Activated CD8-positive, alpha-beta T cell treated with anti-CD3 and anti-CD28 coated beads for 36 hours (primary cell): ENCODE results near the gene SP8. TPM values are rescaled to one million over a fixed set of nuclear protein-coding genes. Genes with fewer than 3 reads are reported as not detected.

ENCODE experiments used
- ATAC-seq: fragments of 200-7000 bp; cut with Tn5 transposase; one replicate; pipeline ENCODE4 v1.10.0; 2021; ENCODE audit warnings: mild to moderate bottlenecking, moderate library complexity
- CTCF ChIA-PET: fragments of 350-600 bp; sonication (Branson Sonifier 250); formaldehyde crosslinking; loops from one replicate; lab custom pipeline; 2021; ENCODE audit warnings: antibody characterized with exemption; lab: Charles Lee
- POLR2A ChIA-PET: fragments of 350-600 bp; sonication (Branson Sonifier 250); formaldehyde crosslinking; loops from one replicate; lab custom pipeline; 2021; ENCODE audit warnings: antibody characterized with exemption; lab: Charles Lee
- DNase-seq: peaks from one replicate; pipeline ENCODE4 v3.0.0-alpha.2; 2020
- H3K27ac Mint-ChIP-seq: one replicate; pipeline ENCODE4 v1.8.0; 2021; ENCODE audit warnings: mild to moderate bottlenecking, mixed read lengths
- H3K27me3 Mint-ChIP-seq: one replicate; pipeline ENCODE4 v1.8.0; 2021; ENCODE audit warnings: mixed read lengths
- H3K36me3 Mint-ChIP-seq: one replicate; pipeline ENCODE4 v1.8.0; 2021; ENCODE audit warnings: low read depth, mixed read lengths
- H3K4me1 Mint-ChIP-seq: one replicate; pipeline ENCODE4 v1.8.0; 2021; ENCODE audit warnings: low read depth, mixed read lengths
- H3K4me3 Mint-ChIP-seq: one replicate; pipeline ENCODE4 v1.8.0; 2021; ENCODE audit warnings: mild to moderate bottlenecking, moderate library complexity, mixed read lengths
- H3K9me3 Mint-ChIP-seq: one replicate; pipeline ENCODE4 v1.8.0; 2021; ENCODE audit warnings: mixed read lengths
- CTCF ChIP-seq: fragments of 200-600 bp; IDR thresholded peaks from one replicate; pipeline ENCODE4 v1.8.0; 2022; ENCODE audit warnings: antibody characterized with exemption, mild to moderate bottlenecking
- intact Hi-C: fragments of 100-400 bp; cut with micrococcal nuclease; formaldehyde crosslinking; loops from one replicate; pipeline ENCODE4 v1.10.0; 2022
- total RNA-seq, 2 experiments: library from RNA; stranded (reverse); gene quantifications; one replicate each; pipeline ENCODE4 v1.2.3, GENCODE V29; 2021

The SP8 gene
- total RNA-seq, 2 experiments from 2014 or later: not detected

- Mint-ChIP-seq H3K27me3 (peaks cover 50% of the 10 kb centered on the region), H3K4me1 (peaks cover 18% of the 10 kb centered on the region), H3K36me3 (no peaks in the 10 kb centered on the region), H3K4me3 (no peak overlapping the region), H3K27ac (no peak overlapping the region), H3K9me3 (no peaks in the 10 kb centered on the region)
- peak; percentile 81 for ATAC-seq
- DNase-seq: peak; percentile 4
- intact Hi-C loops: loop anchor here (10.0 kb wide), 1 partner anchor 1683 kb away; the partner anchor contains the start of gene TWIST1
- ChIA-PET CTCF (interaction anchor here (1.2 kb wide), 1 partner anchor 12 kb away, joined by 4 read pairs; no protein-coding TSS in a partner anchor), POLR2A (no interaction called here)
- no peak for TF ChIP-seq CTCF
Observed at GRCh38 chr7:20798081-20798693, 11.5 kb upstream of the SP8 start.

DNA sequence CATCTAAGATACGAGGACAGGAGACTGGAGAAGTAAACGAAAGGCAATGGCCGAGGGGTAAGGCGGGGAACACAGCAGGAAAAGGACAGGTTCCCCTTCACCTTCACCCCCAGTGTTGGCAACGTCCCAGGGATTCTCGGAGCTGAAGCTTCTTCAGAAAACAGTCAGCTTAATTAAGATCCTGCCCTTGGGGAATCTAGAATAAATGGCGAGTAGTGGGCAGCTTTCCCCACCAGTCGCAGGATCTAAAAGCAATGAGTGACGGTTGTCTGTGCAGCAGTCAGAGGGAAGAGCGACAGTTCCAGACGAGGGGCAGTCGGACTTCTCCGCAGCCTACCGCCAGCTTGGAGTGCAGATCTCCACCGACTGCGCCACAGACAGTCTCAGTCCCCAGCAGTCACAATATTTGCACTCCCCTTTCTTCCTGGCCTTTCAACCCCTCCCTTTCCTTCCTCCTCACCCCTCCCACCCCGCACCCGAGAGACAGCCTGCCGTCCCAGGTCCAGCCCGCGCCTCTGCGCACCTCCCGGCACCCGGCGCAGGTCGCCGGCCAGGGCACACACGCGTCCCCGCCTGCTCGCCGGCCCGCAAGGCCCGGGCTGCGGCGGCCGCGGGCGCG is 10.9 kb upstream of the SP8 start:
- H3K27ac Mint-ChIP-seq: no peak overlapping the region
- CTCF ChIA-PET: interaction anchor here (1.2 kb wide), 1 partner anchor 12 kb away, joined by 4 read pairs; no protein-coding TSS in a partner anchor
- intact Hi-C loops: loop anchor here (10.0 kb wide), 1 partner anchor 1683 kb away; the partner anchor contains the start of gene TWIST1
- peak overlapping the region; percentile 76 for H3K4me3 Mint-ChIP-seq
- DNase-seq (peak; percentile 28), ATAC-seq (peak; percentile 61)
- no peaks in the 10 kb centered on the region for H3K36me3 Mint-ChIP-seq
- H3K4me1 Mint-ChIP-seq: peaks cover 18% of the 10 kb centered on the region
- H3K9me3 Mint-ChIP-seq: no peaks in the 10 kb centered on the region
- POLR2A ChIA-PET: no interaction called here
- TF ChIP-seq CTCF: no peak
- H3K27me3 Mint-ChIP-seq: peaks cover 53% of the 10 kb centered on the region

GRCh38 chr7:20797042-20797461 is 10.4 kb upstream of the SP8 start:
- peak overlapping the region; percentile 76 for H3K4me3 Mint-ChIP-seq
- H3K9me3 Mint-ChIP-seq: peaks cover 1% of the 10 kb centered on the region
- no peak overlapping the region for H3K27ac Mint-ChIP-seq
- ATAC-seq: no peak
- H3K36me3 Mint-ChIP-seq: no peaks in the 10 kb centered on the region
- CTCF ChIA-PET: interaction anchor here (1.2 kb wide), 1 partner anchor 11 kb away, joined by 4 read pairs; no protein-coding TSS in a partner anchor
- peaks cover 57% of the 10 kb centered on the region for H3K27me3 Mint-ChIP-seq
- no peak for TF ChIP-seq CTCF
- no peak for DNase-seq
- POLR2A ChIA-PET: no interaction called here
- intact Hi-C loops: loop anchor here (10.0 kb wide), 1 partner anchor 1682 kb away; the partner anchor contains the start of gene TWIST1
- peaks cover 18% of the 10 kb centered on the region for H3K4me1 Mint-ChIP-seq

DNA sequence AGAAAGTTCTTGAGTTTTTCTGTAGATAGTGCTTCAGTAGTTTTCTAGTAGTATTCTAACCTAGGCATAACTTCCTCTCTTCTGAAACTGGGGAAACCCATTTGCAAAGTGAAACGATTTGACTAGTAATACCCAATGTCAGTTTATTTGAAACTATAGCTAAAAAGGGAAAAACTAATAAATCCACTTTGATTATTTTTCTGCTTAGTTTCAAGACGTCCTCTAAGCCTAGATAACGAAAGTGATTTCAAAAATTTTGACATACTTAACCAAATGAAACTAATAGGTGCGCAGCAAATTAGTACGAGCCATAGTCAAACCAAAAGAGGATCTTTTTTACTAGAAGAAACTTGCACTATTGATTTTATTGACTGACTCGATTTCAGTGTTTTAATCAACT is 9.8 kb upstream of the SP8 start:
- no peak for DNase-seq
- H3K4me1 Mint-ChIP-seq: peaks cover 18% of the 10 kb centered on the region
- ChIA-PET CTCF (interaction anchor here (0.9 kb wide), 1 partner anchor 11 kb away, joined by 3 read pairs; no protein-coding TSS in a partner anchor), POLR2A (no interaction called here)
- H3K27ac Mint-ChIP-seq: no peak overlapping the region
- intact Hi-C loops: loop anchor here (10.0 kb wide), 1 partner anchor 1682 kb away; the partner anchor contains the start of gene TWIST1
- H3K4me3 Mint-ChIP-seq: no peak overlapping the region
- H3K9me3 Mint-ChIP-seq: peaks cover 7% of the 10 kb centered on the region
- ATAC-seq: no peak
- peaks cover 63% of the 10 kb centered on the region for H3K27me3 Mint-ChIP-seq
- no peaks in the 10 kb centered on the region for H3K36me3 Mint-ChIP-seq
- TF ChIP-seq CTCF: no peak
